Parathyroid adenoma (tissue), 2 donors: ENCODE data around the gene CCDC177.

ENCODE experiments used
- H2AFZ ChIP-seq: fragments of 300-600 bp; sonication (generic); one replicate; pipeline ENCODE4 v1.7.0; 2017; ENCODE audit warnings: antibody characterized with exemption, mild to moderate bottlenecking
- H3K27ac ChIP-seq: fragments of 300-600 bp; sonication (generic); one replicate; pipeline ENCODE4 v1.7.0; 2017
- H3K27me3 ChIP-seq: fragments of 300-600 bp; sonication (generic); one replicate; pipeline ENCODE4 v1.7.0; 2017; ENCODE audit warnings: low read length; ENCODE audit not compliant: control insufficient read depth, insufficient read depth
- H3K36me3 ChIP-seq: fragments of 300-600 bp; sonication (generic); one replicate; pipeline ENCODE4 v1.7.0; 2017; ENCODE audit warnings: low read length; ENCODE audit not compliant: control insufficient read depth, insufficient read depth
- H3K4me1 ChIP-seq: fragments of 300-600 bp; sonication (generic); one replicate; pipeline ENCODE4 v1.7.0; 2017; ENCODE audit warnings: control low read depth
- H3K4me2 ChIP-seq: fragments of 300-600 bp; sonication (generic); one replicate; pipeline ENCODE4 v1.7.0; 2017; ENCODE audit warnings: low read length
- H3K4me3 ChIP-seq: fragments of 300-600 bp; sonication (generic); one replicate; pipeline ENCODE4 v1.7.0; 2017; ENCODE audit warnings: low read depth, low read length
- H3K79me2 ChIP-seq: fragments of 300-600 bp; sonication (generic); one replicate; pipeline ENCODE4 v1.7.0; 2017; ENCODE audit warnings: control low read depth
- H3K9ac ChIP-seq: fragments of 300-600 bp; sonication (generic); one replicate; pipeline ENCODE4 v1.7.0; 2017; ENCODE audit warnings: mild to moderate bottlenecking
- H3K9me3 ChIP-seq: fragments of 300-600 bp; sonication (generic); one replicate; pipeline ENCODE4 v1.7.0; 2017; ENCODE audit warnings: low read length; ENCODE audit not compliant: control insufficient read depth
- CTCF ChIP-seq: fragments of 300-600 bp; sonication (generic); IDR thresholded peaks from one replicate; pipeline ENCODE4 v1.7.0; 2017; ENCODE audit warnings: antibody characterized with exemption, mild to moderate bottlenecking
- donor health status: primary hyperparathyroidism.

Gene CCDC177

GRCh38 chr14:69613312-69614073 lies 38.8 kb upstream of the CCDC177 start:
- peak overlapping the region; percentile 97 for H3K4me2 ChIP-seq
- peak overlapping the region; percentile 33 for H3K27ac ChIP-seq
- H3K36me3 ChIP-seq, result no peaks in the 10 kb centered on the region
- peaks cover 39% of the 10 kb centered on the region for H3K79me2 ChIP-seq
- H3K27me3 ChIP-seq, result no peaks in the 10 kb centered on the region
- H3K9ac ChIP-seq, result no peak overlapping the region
- no peaks in the 10 kb centered on the region for H3K9me3 ChIP-seq
- peak overlapping the region; percentile 82 for H3K4me3 ChIP-seq
- H3K4me1 ChIP-seq, result peaks cover 40% of the 10 kb centered on the region
- no peak overlapping the region for H2AFZ ChIP-seq
- TF ChIP-seq CTCF, result no peak

- H2AFZ ChIP-seq, result peak overlapping the region; percentile 85
- H3K27me3 ChIP-seq, result no peaks in the 10 kb centered on the region
- no peak for TF ChIP-seq CTCF
- H3K27ac ChIP-seq, result peak overlapping the region; percentile 93
- peak overlapping the region; percentile 63 for H3K9ac ChIP-seq
- H3K36me3 ChIP-seq, result no peaks in the 10 kb centered on the region
- peaks cover 31% of the 10 kb centered on the region for H3K79me2 ChIP-seq
- peak overlapping the region; percentile 97 for H3K4me2 ChIP-seq
- H3K4me3 ChIP-seq, result peak overlapping the region; percentile 82
- H3K4me1 ChIP-seq, result peaks cover 36% of the 10 kb centered on the region
- H3K9me3 ChIP-seq, result no peaks in the 10 kb centered on the region
These were observed 38.1 kb upstream of the CCDC177 start for GRCh38 chr14:69612783-69613130.

- peak overlapping the region; percentile 93 for H3K27ac ChIP-seq
- H3K9me3 ChIP-seq, result no peaks in the 10 kb centered on the region
- no peaks in the 10 kb centered on the region for H3K36me3 ChIP-seq
- H3K4me1 ChIP-seq, result peaks cover 36% of the 10 kb centered on the region
- H3K4me3 ChIP-seq, result peak overlapping the region; percentile 82
- TF ChIP-seq CTCF, result no peak
- H3K79me2 ChIP-seq, result peaks cover 27% of the 10 kb centered on the region
- H3K9ac ChIP-seq, result peak overlapping the region; percentile 63
- H3K27me3 ChIP-seq, result no peaks in the 10 kb centered on the region
- peak overlapping the region; percentile 97 for H3K4me2 ChIP-seq
- H2AFZ ChIP-seq, result peak overlapping the region; percentile 85
These were observed 37.5 kb upstream of the CCDC177 start for GRCh38 chr14:69612014-69612782.

- peak within 1 kb of the TSS; percentile 97 for H3K4me2 ChIP-seq
- H3K9ac ChIP-seq, result peak within 1 kb of the TSS; percentile 63
- peak within 1 kb of the TSS; percentile 97 for H2AFZ ChIP-seq
- peak within 1 kb of the TSS; percentile 93 for H3K27ac ChIP-seq
- H3K27me3 ChIP-seq, result no peaks in the 10 kb centered on the region
- peaks cover 30% of the 10 kb centered on the region for H3K4me1 ChIP-seq
- no peaks in the 10 kb centered on the region for H3K9me3 ChIP-seq
- H3K79me2 ChIP-seq, result peaks cover 21% of the 10 kb centered on the region
- TF ChIP-seq CTCF, result no peak
- peak within 1 kb of the TSS; percentile 82 for H3K4me3 ChIP-seq
- no peaks in the 10 kb centered on the region for H3K36me3 ChIP-seq
These were observed 36.7 kb upstream of the CCDC177 start, which contains the start of gene SUSD6 for GRCh38 chr14:69611172-69612013. Gene SUSD6, plus strand, starts transcription at chr14:69611596. Its CDS starts 46,997 bp downstream, at chr14:69658593.
